Stimulated activated CD4-positive, alpha-beta T cell treated with anti-CD3 and anti-CD28 coated beads, Interleukin-4, amount 100 ng/mL, for 1 hour (primary cell): Measurements from ENCODE around the gene AP4S1.
A peak's percentile ranks its signal among the peaks of the same experiment; 100 is the strongest.
"Not testable (repeated sequence)": the region's sequence is repeated elsewhere in the genome, so short reads cannot be mapped to it uniquely, and the experiment has no call there.

Source experiments
- DNase-seq: peaks from one replicate; pipeline ENCODE4 v3.0.0-alpha.2; 2020

AP4S1 gene

DNA sequence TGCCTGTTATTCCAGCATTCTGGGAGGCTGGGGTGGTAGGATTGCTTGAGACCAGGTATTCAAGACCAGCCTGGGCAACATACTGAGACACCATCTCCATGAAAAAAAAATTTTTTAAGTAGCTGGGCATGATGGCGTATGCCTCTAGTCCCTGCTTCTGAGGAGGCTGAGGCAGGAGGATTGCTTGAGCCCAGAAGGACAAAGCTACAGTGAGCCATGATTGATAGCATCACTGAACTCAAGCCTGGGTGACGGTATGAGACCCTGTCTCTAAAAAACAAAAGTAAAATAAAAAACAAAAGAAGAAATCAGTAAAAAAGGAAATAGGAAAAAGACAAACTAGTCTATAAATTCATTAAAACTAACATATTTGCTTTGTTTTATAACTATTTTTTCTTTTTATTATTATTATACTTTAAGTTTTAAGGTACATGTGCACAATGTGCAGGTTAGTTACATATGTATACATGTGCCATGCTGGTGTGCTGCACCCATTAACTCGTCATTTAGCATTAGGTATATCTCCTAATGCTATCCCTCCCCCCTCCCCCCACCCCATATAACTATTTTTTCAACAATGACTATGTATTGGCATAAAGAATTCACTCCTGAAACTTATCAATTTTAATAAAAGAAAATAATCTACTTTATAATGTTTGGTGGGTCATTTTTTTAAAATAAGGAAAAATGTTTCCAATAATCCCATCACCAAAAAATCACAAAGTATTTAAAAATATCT is 15.4 kb upstream of the AP4S1 start:
- DNase-seq: no peak

DNA sequence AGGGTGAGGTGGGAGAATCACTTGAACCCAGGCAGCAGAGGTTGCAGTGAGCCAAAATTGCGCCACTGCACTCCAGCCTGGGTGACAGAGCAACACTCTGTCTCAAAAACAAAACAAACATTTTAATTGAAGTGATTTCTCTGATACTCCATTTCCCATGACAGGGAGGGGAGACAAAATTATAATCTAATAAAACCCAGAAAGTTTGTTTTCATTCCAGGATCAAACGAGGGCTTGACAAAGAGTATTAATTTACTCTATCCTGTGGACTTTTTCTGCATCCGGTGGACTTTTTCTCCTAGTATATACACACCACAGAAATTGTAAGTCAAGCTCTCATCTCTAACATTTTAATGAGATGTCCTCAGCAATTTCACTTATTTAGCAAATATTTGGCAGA is 14.5 kb upstream of the AP4S1 start:
- DNase-seq: no peak

DNA sequence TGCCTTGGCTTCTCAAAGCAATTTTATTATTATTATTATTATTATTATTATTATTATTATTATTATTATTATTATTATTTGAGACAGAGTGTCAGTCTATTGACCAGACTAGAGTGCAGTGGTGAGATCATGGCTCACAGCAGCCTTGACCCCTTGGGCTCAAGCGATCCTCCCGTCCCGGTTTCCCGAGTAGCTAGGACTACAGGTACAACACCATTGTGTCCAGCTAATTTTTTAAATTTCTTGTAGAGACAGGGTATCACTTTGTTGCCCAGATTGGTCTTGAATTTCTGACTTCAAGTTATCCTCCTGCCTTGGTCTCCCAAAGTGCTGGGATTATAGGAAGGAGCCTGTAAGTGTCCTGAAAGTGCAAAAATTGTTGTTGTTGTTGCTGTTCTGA is 11.6 kb upstream of the AP4S1 start:
- no peak for DNase-seq

DNA sequence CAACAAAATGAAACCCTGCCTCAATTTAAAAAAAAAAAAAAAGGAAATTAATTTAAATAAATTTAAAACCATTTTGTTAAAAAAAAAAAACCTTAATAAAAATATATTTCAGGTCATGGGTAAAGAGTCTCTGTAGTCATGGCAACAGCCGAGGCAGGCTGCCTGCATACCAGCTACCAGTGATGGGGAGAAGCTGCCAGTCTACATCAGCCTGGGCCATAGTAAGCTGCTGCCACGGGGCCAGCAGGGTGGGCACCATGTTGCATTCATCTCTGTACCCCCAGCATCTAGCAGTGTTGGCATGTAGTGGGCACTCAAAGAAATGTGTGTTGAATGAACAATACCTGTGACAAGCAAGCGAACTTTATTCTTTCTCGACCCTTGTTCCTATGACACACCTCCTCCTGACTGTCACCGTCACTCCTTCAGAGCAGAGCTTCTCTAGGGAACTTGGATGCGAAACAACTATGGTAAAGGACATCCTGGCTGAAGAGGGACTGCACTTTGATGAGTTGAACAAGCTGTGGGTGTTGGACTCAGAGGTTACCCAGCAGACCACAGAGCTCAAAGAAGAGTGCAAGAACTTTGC is 7.3 kb upstream of the AP4S1 start:
- no peak for DNase-seq

DNA sequence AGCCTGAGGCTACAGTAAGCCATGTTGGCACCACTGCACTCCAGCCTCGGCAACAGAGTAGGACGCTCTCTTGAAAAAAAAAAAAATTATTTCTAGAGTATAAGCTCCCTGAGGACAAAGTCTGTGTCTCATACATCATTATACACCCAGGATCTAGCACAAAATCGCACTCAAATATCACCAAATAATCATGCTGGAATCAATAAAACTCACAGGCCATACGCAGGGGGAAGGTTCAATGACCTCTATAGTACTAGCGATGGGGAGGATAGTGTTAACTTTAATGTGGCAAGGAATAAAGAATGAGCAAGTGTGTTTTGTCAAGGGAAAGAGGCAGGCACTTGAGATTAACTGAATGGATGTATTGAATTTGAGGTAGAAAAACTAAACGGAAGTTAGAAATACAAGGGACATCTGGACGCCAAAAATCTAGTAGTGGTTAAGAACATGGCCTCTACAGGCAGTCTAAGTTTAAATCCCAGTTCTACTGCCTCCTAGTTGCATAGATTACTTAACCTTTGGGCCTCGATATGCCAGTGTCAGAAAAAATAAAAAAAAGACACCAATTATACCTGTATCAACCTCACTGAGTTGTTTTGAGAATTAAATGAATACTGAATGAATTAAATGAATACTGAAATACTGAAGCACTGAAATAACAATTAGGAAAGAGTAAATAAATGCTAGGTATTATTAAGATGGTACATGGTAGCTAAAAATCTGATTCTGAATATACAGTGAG is 4.4 kb upstream of the AP4S1 start:
- DNase-seq: no peak

DNA sequence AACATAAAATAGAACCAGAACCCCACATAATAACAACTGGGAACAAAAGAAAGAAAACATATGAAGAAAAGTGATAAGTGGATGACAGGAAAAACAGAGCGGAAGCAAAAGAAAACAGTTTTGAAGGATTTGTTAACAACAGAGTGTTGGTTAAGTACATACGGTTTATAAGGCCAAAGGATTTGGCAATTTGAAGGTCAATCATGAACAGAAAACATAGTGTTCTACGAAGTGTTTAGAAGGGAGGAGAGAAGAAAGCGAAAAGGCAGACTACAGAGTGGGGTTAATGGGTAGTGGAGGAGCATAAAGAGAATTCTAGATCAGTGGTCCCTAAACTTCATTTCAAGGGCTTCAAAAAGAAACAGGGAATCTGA is 3.9 kb upstream of the AP4S1 start:
- DNase-seq: no peak

DNA sequence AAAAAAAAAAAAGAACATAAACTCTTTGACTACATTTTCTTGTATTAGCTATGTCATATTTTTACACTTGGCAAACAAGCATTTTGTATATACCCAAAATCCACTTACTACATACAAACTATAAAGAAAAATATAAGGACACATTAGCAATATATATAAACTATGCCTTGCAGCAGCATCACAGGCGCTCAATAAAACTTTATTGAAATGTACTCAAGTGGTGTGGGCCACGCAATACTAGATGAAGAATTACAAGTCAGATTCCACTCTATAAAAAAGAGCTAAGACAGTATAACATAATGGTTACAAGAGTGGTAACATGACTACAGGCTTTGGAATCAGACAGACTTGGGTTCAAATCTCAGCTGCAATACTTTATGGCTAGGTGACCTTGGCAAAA is 3.1 kb upstream of the AP4S1 start:
- DNase-seq: no peak

DNA sequence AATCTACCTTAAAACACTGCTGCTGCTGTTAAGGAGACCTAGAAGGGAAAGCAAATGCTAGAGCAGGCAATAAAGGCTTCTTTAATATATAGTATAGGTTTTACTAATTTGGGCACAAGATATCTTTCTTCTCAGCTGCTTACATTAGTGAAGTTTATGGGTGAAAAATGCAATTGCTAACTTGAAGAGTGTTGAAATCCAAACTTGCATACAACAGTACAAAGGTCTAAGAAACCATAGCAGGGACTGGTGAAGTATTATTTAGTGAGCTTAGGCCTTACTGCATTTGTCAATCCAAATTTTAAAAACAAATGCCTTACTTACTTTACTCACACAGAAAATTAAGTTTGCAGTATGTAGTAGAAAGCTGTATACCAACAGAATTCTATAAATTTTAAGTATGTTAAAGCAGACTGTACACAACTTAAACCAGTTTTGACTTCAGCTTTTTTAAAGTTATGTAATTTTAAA is 1.4 kb upstream of the AP4S1 start:
- DNase-seq: no peak

DNA sequence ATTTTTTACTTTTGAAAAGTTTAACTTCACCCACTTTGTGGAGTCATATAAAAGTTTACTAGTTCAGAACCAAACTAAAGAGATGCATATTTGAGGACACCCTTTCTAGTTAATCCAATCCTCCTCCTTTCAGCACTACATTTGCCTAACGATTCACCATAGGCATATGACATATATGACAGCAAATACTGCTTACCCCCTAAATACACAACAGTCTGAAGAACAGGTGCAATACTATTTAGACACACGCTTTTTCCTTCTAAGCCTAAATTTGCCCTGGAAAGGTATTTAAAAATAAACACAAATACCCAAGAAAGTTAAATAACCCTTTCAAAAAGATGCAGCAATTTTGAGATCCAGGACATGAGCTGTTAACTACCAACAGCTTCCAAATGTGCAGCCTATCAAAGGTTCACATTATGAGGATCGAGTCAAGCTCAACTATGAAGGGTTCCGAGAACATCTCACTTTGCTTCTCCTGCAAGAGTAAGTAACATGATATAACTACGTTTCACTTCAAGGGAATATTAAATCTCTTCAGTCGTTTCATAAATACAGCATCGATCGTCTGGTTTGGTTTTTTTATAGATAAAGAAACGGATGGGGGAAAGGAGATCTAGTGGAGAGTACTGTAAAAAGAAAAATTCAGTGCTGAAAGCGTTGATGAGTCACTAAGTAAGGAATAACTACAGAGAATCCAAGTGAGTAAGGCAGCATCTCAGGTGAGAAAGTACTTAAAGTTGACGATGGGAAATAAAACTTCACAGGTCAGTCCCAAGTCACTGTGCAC is 677 bp upstream of the AP4S1 start:
- DNase-seq: no peak

DNA sequence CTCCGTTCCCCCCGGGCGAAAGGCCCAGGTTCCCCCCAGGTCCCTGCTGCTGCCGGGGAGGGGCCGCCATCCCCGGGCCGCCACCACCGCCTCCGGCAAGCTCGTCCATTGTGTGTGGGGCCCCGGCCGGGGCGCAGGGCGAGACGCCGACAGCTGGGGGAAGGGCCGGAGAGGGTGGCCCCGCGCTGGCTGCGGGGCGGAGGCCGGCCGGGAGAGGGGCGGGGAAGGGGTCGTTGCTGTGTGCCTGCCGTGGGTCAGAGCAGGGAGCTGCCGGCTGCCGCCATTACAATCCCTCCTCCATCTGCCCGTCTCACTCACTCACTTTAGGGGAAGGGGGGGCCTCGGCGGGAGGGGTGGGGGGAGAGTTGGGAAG is 614 bp downstream of the AP4S1 start, which contains the start of gene STRN3:
STRN3 (minus strand) TSS at position 303 of the 373 bp plus-strand sequence; CDS start at position 109, 194 bp downstream.
- no peak for DNase-seq

DNA sequence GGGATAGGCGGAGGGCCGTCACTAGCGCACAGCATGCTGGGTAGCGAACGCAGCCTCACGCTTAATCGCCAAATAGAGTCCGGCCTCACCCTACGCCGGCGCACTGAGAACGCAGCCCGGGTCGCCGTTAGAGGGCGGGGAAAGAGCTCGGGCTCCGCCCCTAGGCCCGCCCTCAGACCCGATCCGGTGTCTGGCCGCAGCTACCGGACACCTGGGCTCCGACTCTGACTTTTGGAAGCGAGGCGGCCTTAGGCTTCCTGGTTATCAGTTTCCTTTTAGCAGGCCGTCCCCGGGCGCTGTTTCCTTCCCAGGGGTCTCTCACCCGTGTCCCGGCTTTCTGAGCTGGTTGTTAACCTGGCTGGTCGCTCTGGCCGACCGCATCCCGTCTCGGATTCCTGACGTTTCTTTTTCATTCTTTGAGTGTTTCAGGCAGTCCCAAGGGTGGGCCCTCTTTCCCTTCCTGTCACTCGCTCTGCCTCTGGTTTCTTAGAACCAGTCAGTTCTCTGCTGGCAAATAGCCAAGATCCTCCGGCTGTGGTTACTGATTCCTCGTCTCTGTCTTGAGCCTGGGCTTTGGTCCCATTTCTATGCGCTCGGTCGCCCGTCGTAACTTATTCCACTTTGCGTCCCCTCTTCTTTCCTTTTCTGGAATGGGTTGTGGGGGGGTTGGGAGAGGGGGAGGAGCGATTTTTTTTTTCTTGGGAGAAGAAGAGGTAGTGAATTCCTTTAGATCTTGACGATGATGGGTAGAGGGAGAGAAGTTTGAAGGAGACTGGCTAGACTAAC is 1.2 kb downstream of the AP4S1 start:
- DNase-seq: peak; percentile 92

DNA sequence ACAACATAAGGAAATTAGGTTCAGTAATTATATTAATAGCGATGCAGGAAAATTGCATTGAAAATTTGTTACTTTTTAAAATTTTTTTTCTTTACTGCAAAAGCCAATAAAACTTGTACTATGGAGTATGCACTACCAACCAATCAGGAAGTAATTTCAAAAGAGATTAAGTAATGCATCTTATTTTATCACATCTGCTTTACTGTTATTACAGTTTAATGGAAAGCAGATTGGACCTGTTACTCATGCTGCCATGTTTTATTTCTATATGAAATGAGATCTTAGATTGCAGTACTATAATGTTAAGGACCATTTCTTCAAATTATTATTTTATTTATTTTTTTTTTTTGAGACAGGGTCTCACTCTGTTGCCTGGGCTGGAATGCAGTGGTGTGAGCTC is 2.4 kb downstream of the AP4S1 start:
- DNase-seq: no peak

DNA sequence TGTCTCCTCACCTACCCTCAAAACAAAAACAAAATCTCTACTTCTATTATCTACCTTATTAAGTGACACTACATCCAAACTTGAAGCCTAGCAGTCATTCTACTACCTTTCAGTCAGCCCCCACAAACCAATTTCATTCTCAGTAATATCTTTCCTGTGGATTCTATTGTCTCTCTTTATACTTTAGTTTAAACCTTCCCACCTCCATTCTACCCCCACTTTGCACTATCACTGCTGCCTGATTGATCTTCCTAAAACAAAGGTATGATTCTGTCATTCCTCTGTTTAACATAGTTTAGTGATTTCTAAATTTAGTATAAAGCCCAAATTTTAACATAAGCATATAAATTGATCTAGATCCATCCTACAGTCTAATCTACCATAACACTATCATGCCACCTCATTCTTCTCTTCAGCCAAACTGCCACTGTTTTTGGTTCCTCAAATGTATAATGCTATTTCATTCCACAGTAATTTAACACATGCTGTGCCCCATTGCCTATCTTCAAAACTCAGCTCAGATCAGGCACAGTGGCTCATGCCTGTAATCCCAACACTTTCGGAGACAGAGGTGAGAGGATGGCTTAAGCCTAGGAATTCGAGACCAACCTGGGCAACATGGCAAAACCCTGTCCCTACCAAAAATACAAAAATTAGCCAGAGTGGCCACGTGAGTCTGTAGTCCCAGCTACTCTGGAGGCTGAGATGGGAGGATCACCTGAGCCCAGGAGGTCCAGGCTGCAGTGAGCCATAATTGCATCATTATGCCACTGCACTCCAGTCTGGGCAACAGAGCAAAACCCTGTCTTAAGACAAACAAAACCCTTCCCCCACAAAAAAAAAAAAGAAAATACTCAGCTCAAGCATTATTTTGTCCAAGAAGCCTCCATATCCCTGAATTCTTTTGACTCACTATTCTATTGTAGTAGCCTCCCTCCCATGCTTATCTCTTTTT is 3.8 kb downstream of the AP4S1 start:
- DNase-seq: no peak

DNA sequence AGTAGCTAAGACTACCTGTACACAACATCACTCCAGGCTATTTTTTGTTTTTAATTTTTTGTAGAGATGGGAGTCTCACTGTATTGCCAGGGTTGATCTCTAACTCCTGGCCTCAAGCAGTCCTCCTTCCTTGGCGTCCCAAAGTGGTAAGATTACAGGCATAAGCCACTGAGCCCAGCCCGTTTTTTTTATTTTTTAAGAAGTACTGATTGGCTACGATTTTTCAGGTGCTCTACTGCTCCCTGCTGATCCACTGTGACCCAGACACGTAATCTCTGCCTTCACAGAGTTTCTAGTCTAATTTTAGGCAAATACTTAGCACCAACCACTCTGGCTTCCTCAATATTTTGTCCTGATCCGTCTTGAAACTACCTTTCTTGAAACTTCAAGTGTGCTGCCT is 5.0 kb downstream of the AP4S1 start:
- no peak for DNase-seq

DNA sequence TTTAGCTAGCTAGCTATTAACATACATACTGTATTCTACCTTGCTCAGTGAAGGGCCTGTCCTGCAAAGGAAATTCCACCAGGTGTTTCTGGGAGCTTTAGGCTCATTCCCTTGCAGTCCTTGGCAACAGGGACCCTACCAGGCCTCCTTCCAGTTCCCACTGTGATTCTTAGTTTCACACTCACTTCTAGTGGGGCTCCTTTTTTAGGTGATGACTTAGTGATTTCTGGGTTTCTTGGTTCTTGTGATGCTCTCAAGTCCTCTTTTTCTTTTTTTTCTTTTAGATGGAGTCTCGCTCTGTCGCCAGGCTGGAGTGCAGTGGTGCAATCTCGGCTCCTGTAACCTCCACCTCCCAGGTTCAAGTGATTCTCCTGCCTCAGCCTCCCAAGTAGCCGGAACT is 11.1 kb downstream of the AP4S1 start:
- no peak for DNase-seq

DNA sequence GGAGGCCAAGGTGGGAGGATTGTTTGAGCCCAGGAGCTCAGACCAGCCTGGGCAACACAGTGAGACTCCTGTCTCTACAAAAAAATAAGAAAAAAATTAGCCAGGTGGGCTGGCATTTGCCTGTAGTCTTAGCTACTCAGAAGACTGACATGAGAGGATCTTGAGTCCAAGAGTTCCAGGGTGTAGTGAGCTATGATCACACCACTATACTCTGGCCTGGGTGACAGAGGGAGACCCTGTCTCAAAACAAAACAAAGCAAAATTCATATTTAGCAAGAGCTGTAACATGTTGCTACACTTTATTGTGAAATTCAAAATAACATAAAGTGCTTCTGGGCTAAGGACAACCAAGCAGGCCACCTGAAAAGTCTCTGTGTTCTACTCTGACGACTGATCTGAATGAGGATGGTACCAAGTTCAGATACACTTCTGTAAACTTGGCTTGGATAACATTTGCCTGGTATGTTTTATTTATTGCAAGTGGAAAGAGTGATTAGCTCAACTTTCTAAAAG is 12.3 kb downstream of the AP4S1 start:
- no peak for DNase-seq

DNA sequence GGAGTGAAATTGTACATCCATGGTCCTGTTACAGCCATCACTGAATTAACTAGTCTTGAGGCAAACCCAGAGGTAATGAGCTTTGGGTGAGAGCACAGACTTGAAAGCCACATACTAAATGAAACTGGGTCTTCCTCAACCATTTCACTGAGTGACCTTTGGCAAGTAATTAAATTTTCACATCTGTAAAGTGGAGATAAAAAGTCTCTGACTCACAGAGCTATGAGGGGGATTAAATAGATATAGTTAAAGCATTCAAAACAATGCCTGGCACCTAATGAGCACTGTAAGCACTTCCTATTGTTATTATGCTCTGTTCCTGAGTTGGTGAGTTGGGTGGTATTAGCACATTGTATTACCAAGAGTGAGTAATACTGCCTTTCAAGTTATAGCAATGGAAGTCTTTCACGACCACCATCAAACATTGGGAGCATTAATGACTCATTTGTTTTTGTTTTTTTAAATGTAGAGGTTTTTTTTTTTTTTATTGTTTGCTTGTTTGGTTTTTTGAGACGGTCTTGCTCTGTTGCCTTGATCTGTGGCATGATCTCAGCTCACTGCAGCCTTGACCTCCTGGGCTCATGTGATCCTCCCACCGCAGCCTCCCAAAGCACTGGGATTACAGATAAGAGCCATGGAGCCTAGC is 13.2 kb downstream of the AP4S1 start:
- no peak for DNase-seq

DNA sequence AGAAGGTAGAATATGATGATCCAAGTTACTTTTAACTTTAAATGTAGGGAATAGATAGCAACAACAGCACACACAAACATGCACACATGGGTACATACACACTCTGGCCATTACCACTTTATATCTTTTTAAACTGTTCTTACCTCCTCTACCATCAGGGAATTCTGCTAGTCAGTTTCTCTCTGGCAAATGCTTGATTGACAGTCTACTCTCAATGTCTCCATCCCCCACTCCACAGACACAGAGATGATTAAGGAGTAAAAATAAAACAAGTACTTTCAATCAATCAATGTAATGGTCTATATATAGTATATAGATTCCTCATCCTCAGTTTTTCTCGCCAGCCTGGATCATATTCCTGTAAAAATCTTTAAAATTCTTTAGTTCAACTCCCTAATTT is 16.9 kb downstream of the AP4S1 start:
- no peak for DNase-seq

DNA sequence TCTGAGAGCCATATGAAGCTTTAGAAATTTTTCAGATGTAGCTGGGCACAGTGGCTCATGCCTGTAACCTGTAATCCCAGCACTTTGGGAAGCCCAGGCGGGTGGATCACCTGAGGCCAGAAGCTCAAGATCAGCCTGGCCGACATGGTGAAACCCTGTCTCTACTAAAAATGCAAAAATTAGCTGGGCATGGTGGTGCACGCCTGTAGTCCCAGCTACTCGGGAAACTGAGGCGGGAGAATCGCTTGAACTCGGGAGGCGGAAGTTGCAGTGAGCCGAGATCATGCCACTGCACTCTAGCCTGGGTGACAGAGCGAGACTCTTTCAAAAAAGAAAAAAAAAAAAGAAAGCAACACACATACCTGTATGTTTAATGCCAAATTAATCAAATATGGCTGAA is 17.4 kb downstream of the AP4S1 start:
- DNase-seq: not testable (repeated sequence)

DNA sequence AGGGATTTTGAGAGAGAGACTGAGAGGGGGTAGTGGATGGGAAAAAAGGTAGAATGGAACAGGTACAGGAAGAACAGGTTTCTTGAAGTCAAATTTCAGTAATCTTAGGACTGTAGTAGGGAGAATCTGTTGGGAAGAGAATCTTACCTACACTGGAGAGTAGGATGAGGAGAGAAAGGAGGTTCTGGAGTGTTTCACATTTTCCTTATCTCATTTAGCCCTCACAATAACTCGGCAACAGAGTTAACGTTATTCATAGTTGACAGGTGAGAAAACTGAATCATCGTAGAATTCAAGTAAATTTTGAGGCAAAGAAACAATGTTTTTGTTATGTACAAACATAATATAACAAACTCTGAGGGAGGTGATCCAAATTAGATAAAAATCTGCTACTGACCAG is 17.9 kb downstream of the AP4S1 start:
- DNase-seq: no peak
